Measurements from ENCODE around the gene KRCC1.

- TF ChIP-seq CTCF (IDR thresholded peaks at IDR 0.05) (no peak), EP300 (IDR thresholded peaks at IDR 0.05) (no peak)
These were observed 11.6 kb upstream of the KRCC1 start for GRCh38 chr2:88067189-88067588.
